NCI-H345 treated with DMSO at 0.1 percent for 48 hours (cell line): ENCODE data around the gene PLA1A.

Experiments
- DNase-seq: peaks from one replicate; lab custom pipeline; 2025; ENCODE audit not compliant: unreplicated experiment; lab: John Stamatoyannopoulos, UW

The PLA1A gene

DNA sequence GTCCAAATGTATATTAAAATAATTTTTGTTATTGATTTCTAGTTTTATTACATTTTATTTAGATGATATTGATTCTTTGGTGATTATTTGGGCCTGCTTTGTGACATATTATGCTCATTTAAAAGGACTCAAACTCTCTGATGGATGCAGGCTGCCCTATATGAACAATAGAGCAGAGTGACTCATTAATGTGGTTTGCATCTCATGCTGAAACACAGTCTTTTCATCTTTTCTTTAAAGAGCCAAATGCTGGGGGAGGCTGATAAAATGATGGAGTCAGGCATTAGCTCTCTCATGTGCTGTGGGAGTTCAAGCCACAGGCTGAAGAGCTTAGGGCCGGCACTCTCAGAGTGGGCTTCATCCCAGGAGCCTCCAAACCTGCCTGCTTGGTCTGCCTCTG, 7.2 kb downstream of the PLA1A start:
- DNase-seq, result no peak

- DNase-seq, result no peak
Measured at GRCh38 chr3:119608405-119609000, 10.8 kb downstream of the PLA1A start.

GRCh38 chr3:119609301-119609700, 11.6 kb downstream of the PLA1A start:
- no peak for DNase-seq

GRCh38 chr3:119611664-119612063, 14.0 kb downstream of the PLA1A start:
- no peak for DNase-seq

- DNase-seq, result no peak
Measured at GRCh38 chr3:119613201-119613600, 15.5 kb downstream of the PLA1A start.

- DNase-seq, result no peak
Measured at GRCh38 chr3:119613872-119614271, 16.2 kb downstream of the PLA1A start.

DNA sequence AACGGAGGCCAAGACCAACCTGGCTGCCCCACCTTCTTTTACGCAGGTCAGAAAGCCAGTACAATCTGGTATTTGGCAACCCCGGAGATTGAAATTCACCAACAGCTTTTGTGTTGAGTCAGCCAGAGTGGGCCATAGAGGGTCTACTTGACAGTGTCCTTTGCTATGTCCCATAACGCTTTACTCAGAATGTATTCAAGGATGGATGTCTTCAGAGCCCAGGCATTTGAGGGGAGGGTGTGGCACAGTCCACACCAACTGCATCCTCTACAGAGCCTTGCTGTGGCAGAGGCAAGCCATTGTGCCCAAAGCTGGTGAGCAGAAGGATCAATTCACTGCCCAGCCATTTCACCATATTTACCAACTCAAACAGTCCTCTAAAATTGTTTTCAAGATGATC, 18.4 kb downstream of the PLA1A start:
- DNase-seq, result no peak

DNA sequence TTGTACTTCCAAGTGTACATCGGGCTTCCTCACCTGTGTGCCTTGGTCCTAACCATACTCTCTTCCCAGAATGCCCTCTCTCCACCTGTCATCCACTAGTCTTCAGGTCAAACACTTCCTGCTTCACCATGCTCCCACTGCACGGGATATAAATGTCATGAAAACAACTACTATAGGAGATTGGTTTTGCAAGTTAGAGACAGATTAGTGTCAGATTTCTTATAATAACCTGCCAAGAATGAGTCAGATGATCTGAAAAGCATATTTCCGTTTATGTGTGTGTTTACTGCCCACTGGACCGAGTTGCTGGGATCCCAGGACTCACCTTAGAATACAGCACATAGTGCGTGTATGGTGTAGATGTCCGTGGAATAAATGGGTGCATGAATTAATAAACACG, 21.4 kb downstream of the PLA1A start:
- DNase-seq, result no peak

DNA sequence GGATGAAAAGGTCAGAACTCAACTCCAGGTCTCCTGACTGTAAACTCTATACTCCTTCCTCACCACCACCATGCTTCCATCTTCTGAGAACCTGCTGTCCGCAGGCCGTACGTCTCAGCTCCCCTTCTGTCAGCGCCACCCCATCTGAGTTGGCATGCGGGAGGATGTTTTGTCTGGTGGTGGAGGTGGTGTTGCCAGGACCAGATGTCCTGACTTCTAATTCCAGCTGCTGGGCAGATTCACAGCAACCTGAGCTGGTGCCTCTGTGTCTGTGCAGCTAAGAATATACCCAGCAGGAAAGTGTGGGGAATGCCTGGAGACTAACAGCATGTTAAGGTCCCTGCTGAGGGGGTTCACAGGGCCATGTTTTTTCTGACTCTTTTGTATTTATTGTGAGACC, 23.2 kb downstream of the PLA1A start:
- no peak for DNase-seq

DNA sequence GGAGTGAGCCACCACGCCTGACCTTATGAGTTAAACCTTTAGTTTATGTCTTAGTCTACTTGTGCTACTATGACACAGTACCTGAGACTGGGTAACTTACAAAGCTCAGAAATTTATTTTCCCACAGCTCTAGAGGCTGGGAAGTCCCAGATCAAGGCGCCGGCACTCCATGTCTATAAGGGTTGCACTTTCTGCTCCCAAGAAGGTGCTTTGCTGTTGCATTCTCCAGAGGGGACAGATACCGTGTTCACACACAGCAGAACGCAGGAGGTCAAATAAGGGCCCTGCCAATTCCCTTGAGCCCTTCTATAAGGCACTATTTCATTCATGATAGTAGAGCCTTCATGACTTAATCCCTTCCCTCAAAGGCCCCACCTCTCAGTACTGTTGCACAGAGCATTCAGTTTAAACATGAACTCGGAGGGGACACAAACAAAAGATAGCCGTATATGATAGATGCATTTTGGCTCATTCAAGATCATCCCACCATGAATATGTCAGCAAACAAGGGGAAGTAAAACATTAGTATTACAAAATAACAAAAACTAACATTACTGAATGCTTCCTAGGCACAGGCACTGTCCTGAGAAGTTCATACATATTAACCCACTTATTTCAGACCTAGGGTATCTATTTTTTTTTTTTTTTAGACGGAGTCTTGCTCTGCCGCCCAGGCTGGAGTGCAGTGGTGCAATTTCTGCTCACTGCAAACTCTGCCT, 26.5 kb downstream of the PLA1A start:
- no peak for DNase-seq

- DNase-seq, result no peak
Measured at GRCh38 chr3:119625451-119626153, 27.9 kb downstream of the PLA1A start.

- DNase-seq, result no peak
Measured at GRCh38 chr3:119626196-119626595, 28.5 kb downstream of the PLA1A start.

DNA sequence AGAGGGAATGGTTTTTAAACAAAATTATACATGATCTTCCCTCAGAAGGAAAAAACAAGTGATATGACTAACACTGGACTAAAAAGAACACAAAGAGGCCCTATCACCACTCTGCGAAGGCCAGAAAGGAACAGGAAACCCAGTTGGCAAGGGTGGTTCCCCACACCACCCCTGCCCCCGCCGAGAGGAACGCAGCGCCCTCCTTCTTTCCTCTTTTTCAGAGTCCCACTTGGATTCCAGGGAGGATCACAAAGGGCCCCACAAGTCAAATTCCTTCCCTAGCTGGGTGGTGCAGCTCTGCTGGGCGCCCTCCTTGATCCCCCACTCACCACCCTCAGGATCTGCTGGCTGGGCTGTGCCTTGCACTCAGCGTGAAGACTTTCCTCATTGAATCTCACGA, 29.8 kb downstream of the PLA1A start:
- no peak for DNase-seq

DNA sequence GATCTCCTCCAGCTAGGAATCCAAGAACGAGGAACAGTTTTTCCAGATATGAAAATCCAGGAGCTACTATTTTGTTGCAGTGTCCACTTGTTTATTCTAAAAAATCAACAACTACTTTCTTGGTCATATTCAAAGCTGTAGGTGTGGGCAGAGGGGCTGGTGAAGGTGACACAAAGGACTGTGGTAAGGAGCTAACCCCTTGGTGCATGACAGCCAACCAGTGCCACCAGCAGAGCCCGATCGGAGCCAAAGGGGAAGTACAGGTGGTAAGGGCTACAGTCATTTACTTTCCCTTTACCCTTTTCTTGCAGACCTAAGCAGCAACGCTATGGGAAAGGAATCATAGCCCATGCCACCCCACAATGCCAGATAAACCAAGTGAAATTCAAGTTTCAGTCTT, 30.7 kb downstream of the PLA1A start:
- DNase-seq, result no peak

DNA sequence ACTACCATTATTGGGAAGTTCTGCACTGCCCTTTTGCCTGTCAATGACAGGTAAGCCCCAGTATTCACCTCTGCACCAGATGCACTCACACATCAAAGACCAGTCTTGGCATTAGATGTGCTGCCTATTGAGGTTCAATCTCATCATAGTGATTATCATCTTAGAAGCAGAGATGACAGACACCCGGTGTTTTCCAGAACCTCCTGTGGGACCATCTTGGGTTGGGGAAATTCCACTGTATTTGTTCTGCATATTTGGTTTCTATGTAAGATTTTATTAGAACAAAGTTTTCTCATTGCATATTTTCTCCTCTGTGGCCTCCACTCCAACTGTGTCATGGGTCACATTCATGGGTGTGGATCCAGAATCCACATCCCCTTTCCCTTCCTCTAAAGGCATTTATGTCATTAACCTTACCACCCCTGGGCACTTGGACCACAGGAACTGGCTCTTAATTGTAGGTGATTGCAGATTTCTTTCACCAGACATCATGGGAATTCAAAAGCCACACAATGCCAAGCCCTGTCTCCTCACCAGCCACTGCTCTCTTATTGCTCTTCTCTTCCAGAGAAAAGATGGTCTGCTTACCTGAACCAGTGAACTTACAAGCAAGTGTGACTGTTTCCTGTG, 31.2 kb downstream of the PLA1A start:
- DNase-seq, result no peak

DNA sequence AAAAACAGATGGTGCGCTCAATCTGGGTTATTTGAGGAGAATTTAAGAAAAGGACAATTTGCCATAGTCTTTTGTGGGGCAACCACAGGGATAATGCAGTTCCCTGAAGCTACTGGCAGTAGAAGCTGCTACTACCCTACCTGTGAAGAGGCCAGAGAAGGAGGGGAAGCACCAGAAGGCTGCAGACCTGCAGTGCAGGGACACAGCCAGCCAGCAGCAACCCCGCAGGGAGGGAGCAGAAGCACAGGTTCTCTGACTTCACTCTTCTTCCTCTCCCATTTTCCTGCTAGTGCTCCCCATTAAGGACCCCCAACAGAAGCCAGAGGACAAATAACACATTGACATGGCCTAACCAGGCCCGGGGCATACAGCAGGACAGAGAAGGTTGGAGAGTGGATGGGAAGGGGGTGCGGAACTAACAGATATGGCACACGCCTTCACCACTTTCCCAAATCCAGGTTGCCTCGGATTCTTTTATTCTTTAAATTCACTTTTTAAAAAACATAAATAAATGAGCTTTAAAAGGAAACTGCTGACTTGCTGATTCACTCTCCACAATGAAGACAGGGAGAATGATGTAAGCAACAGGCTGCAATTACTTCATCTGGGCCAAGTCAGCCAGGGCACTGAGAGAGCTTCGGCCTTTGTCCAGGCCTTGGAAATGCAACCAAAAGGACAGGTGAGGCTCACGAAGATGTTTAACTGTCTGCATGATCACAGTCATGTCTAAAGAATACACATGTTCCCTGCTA, 32.6 kb downstream of the PLA1A start:
- DNase-seq, result no peak

- DNase-seq, result no peak
Measured at GRCh38 chr3:119630880-119631329, 33.2 kb downstream of the PLA1A start.

GRCh38 chr3:119631516-119631915, 33.8 kb downstream of the PLA1A start:
- no peak for DNase-seq

- no peak for DNase-seq
Measured at GRCh38 chr3:119632216-119632615, 34.5 kb downstream of the PLA1A start.

DNA sequence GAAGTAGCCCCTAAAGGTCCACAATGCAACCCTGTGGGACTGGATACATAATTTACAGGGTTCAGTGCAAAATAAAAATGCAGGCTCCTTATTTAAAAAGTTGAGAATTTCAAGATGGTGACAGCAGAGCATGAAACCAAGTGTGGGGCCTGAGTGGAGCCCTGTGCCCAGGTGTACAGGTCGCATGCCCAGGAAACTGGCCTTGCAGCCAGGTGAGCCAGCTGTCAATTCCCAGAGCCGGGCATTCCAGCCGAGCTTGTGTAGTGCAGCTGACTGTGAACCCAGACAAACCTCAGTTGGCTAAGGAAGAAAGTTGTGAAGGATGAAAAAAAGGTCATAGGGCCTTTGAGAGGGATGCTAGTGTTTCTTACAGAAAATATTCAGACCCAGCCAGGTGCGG, 35.1 kb downstream of the PLA1A start:
- no peak for DNase-seq

DNA sequence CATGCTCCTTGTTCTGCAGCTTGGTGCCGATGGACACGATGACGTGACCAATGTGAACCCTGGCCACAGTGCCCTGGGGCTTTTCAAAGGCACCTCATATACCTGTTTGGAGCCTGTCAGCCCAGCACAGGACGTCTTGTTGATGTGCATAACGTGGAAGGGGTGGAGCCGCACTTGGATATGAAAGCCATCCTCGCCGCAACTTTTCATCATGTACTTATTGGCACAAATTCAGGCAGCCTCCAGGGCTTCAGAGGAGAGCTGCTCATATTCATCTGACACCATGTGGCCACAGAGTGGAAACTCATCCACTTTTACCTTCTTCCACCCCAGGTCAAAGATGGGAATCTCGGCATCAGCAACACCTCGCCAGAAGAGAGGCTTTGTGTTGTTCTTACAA, 38.0 kb downstream of the PLA1A start:
- DNase-seq, result no peak
